H1 (cell line): Measurements from ENCODE around the gene UBE2V1.

ENCODE experiments used
- CEBPB ChIP-seq: IDR thresholded peaks from 2 replicates; pipeline ENCODE4 v1.6.1; 2012; ENCODE audit warnings: low read depth, low read length
- CTCF ChIP-seq, 3 experiments: IDR thresholded peaks; 1 replicate in 2 of 3; 2 replicates in 1 of 3; pipeline versions ENCODE4 v1.5.1 to v1.6.1; 2011; ENCODE audit warnings: low read length in 3 of 3, mild to moderate bottlenecking in 3 of 3, inconsistent platforms in 2 of 3, low read depth in 1 of 3, moderate library complexity in 1 of 3; ENCODE audit not compliant: insufficient read depth in 1 of 3; ENCODE audit errors: control extremely low read depth in 1 of 3
- FOSL1 ChIP-seq: IDR thresholded peaks from 2 replicates; pipeline ENCODE4 v1.6.1; 2011; ENCODE audit warnings: mild to moderate bottlenecking, low read depth, low read length, moderate library complexity; ENCODE audit not compliant: insufficient read depth
- POLR2AphosphoS5 ChIP-seq: IDR thresholded peaks from 2 replicates; pipeline ENCODE4 v1.6.1; 2011; ENCODE audit warnings: low read depth, low read length
- RBBP5 ChIP-seq: IDR thresholded peaks from 2 replicates; pipeline ENCODE4 v1.7.1; 2012; ENCODE audit warnings: low read depth, mild to moderate bottlenecking, inconsistent platforms, low read length, moderate library complexity, borderline replicate concordance

DNA sequence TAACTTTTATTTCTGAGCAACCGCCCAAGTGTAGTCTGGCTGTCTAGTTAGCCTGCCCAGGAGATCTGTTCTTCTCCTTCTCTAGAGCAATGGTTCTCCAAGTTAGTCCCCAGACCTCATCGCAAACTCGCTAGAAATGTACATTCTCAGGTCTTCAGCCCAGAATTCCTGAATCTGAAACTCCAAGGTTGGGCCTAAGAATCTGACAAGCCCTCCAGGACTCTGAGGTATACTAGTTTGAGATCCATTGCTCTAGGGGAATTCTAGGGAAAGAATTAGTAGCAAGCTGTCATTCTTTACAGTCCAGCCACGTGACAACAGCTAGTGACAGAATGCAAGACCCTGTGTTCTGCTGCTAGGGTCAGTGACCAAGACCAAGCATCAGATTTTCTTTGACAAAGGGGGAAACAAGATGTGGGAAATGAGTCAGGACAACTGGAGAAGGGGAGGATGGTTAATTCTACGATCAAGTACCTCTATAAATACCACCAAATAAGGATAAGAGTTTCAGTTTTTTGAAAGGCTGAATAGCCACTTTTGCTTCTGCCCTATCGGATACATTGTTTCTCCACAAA, 5.8 kb downstream of the UBE2V1 start:
- TF ChIP-seq RBBP5 (no peak), CTCF (IDR thresholded peaks at IDR 0.05; ENCODE audit: control extremely low read depth in 1 of 3, insufficient read depth in 1 of 3, low read depth in 1 of 3, low read length in 3 of 3) (no peak), CEBPB (no peak), POLR2AphosphoS5 (no peak), FOSL1 (no peak)
